Uterus (tissue), 4 donors: Measurements from ENCODE around the gene BACH2. TPM values are rescaled to one million over a fixed set of nuclear protein-coding genes. Genes with fewer than 3 reads are reported as not detected.

Source experiments
- DNase-seq, 2 donors: peaks; one replicate each; pipeline ENCODE4 v3.0.0-alpha.2; 2019 to 2020
- H3K27ac ChIP-seq, 2 donors: fragments of 200-600 bp; sonication (generic); 1 replicate in 1 of 2; 2 replicates in 1 of 2; pipeline ENCODE4 v1.5.1; 2016 to 2018
- H3K27me3 ChIP-seq, 2 donors: fragments of 200-600 bp; sonication (generic); one replicate each; pipeline ENCODE4 v1.5.1; 2018 to 2019; ENCODE audit warnings: control low read depth in 1 of 2
- H3K36me3 ChIP-seq, 2 donors: fragments of 200-600 bp; sonication (generic); one replicate each; pipeline ENCODE4 v1.5.1; 2019; ENCODE audit warnings: control low read depth in 1 of 2
- H3K4me1 ChIP-seq, 2 donors: fragments of 200-600 bp; sonication (generic); one replicate each; pipeline ENCODE4 v1.5.1; 2018 to 2019; ENCODE audit warnings: control low read depth in 1 of 2
- H3K4me3 ChIP-seq, 2 donors: fragments of 200-600 bp; sonication (generic); 1 replicate in 1 of 2; 2 replicates in 1 of 2; pipeline ENCODE4 v1.5.1; 2018 to 2019; ENCODE audit warnings: mild to moderate bottlenecking in 1 of 2
- H3K9me3 ChIP-seq, 2 donors: fragments of 200-600 bp; sonication (generic); one replicate each; pipeline ENCODE4 v1.5.1; 2019; ENCODE audit warnings: control low read depth in 1 of 2
- POLR2A ChIP-seq, 2 donors: fragments of 450-650 bp; IDR thresholded peaks; one replicate each; pipeline ENCODE4 v1.6.1; 2016; ENCODE audit warnings: antibody characterized with exemption in 2 of 2, mild to moderate bottlenecking in 1 of 2, moderate library complexity in 1 of 2
- intact Hi-C: fragments of 100-400 bp; cut with DNase I; formaldehyde crosslinking; loops from one replicate; pipeline ENCODE4 v1.15.1; 2023; ENCODE audit warnings: low total_unique reads
- total RNA-seq, 4 donors: library from RNA; depleted of rRNA in 3 of 4; stranded (reverse); fragments of >200 nt in 3 of 4; gene quantifications; one replicate each; pipeline versions ENCODE4 v1.1.0 to v1.2.4, GENCODE V29; 2014 to 2023
- TF ChIP-seq, protein P1 (sequence below), 4 experiments: fragments of 200-600 bp in 2 of 4; fragments of 450-650 bp in 2 of 4; sonication (generic) in 2 of 4; IDR thresholded peaks; one replicate each; pipeline ENCODE4 v1.5.1; 2016 to 2019; ENCODE audit warnings: antibody characterized with exemption in 4 of 4, mild to moderate bottlenecking in 2 of 4, moderate library complexity in 1 of 4
- donor health status: DM: yes; HTN: yes; CAD: no.

The BACH2 gene
- total RNA-seq, 4 donors from 2014 or later = 1.3 to 15.0 (median 9.7) TPM

- no peaks in the 10 kb centered on the region for H3K9me3 ChIP-seq
- H3K36me3 ChIP-seq = no peaks in the 10 kb centered on the region
- no peaks in the 10 kb centered on the region for H3K4me1 ChIP-seq
- intact Hi-C loops = loop anchor here (10.0 kb wide), 1 partner anchor 451 kb away; no protein-coding TSS in a partner anchor
- no peak for TF ChIP-seq POLR2A (IDR thresholded peaks at IDR 0.05)
- TF ChIP-seq, protein P1, sequence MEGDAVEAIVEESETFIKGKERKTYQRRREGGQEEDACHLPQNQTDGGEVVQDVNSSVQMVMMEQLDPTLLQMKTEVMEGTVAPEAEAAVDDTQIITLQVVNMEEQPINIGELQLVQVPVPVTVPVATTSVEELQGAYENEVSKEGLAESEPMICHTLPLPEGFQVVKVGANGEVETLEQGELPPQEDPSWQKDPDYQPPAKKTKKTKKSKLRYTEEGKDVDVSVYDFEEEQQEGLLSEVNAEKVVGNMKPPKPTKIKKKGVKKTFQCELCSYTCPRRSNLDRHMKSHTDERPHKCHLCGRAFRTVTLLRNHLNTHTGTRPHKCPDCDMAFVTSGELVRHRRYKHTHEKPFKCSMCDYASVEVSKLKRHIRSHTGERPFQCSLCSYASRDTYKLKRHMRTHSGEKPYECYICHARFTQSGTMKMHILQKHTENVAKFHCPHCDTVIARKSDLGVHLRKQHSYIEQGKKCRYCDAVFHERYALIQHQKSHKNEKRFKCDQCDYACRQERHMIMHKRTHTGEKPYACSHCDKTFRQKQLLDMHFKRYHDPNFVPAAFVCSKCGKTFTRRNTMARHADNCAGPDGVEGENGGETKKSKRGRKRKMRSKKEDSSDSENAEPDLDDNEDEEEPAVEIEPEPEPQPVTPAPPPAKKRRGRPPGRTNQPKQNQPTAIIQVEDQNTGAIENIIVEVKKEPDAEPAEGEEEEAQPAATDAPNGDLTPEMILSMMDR (IDR thresholded peaks at IDR 0.05) = no peak
- H3K27ac ChIP-seq = no peak overlapping the region
- H3K27me3 ChIP-seq = no peaks in the 10 kb centered on the region
- no peak for DNase-seq
- H3K4me3 ChIP-seq = no peak overlapping the region
Measured at GRCh38 chr6:89944181-89944755, 352.4 kb downstream of the BACH2 start.

- Histone ChIP-seq H3K36me3 (no peaks in the 10 kb centered on the region), H3K4me3 (no peak overlapping the region), H3K27me3 (no peaks in the 10 kb centered on the region), H3K27ac (no peak overlapping the region), H3K4me1 (no peaks in the 10 kb centered on the region), H3K9me3 (no peaks in the 10 kb centered on the region)
- intact Hi-C loops = loop anchor here (10.0 kb wide), 1 partner anchor 452 kb away; no protein-coding TSS in a partner anchor
- no peak for TF ChIP-seq POLR2A (IDR thresholded peaks at IDR 0.05)
- TF ChIP-seq, protein P1 (IDR thresholded peaks at IDR 0.05) = no peak
- no peak for DNase-seq
Measured at GRCh38 chr6:89942601-89943000, 354.0 kb downstream of the BACH2 start.

DNA sequence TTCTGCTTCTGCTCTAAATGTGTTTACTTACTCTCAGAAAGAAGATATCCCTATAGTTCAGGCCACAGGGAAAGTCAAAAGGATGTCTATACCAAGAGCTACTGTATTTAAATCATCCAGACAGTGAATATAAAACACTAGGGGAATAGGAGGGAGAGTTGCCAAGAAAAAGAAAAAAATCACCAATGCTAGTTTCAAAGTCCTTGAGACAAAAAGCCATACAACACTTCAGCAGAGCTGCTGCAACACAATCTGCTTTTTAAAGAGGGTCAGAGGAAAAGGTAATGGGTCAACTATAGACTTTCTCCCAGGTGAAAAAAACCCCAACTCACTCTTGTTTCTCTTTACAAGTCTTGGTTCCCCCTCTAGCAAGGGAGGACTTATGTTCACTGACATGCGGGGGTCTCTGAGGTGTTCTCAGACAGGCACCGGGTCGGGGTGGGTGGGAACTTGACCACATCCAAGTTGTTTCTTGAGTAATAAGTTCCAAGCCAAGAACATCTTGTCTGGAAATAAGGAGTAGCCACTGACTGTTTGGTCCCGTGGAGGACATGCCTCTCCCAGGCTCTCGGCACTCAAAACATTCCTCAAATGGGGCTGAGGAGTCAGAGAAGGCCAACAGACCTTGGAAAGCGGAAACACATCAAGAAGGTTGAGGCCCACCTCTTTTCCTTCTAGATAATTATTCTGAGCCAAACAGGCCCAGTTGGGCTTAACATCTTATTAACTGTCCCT lies 354.7 kb downstream of the BACH2 start:
- TF ChIP-seq POLR2A (IDR thresholded peaks at IDR 0.05) = no peak
- TF ChIP-seq, protein P1 (IDR thresholded peaks at IDR 0.05) = no peak
- H3K9me3 ChIP-seq = no peaks in the 10 kb centered on the region
- peak overlapping the region; percentile 8 to 37 for H3K27ac ChIP-seq
- no peaks in the 10 kb centered on the region for H3K36me3 ChIP-seq
- H3K4me1 ChIP-seq = no peaks in the 10 kb centered on the region
- intact Hi-C loops = loop anchor here (10.0 kb wide), 1 partner anchor 453 kb away; no protein-coding TSS in a partner anchor
- no peak overlapping the region for H3K4me3 ChIP-seq
- DNase-seq = no peak
- no peaks in the 10 kb centered on the region for H3K27me3 ChIP-seq

GRCh38 chr6:89941031-89941762 lies 355.4 kb downstream of the BACH2 start:
- Histone ChIP-seq H3K27me3 (no peaks in the 10 kb centered on the region), H3K36me3 (no peaks in the 10 kb centered on the region), H3K4me3 (no peak overlapping the region), H3K27ac (peak overlapping the region; percentile 35 to 37), H3K4me1 (no peaks in the 10 kb centered on the region), H3K9me3 (no peaks in the 10 kb centered on the region)
- TF ChIP-seq POLR2A (IDR thresholded peaks at IDR 0.05) = no peak
- TF ChIP-seq, protein P1 (IDR thresholded peaks at IDR 0.05) = no peak
- intact Hi-C loops = loop anchor here (10.0 kb wide), 1 partner anchor 454 kb away; no protein-coding TSS in a partner anchor
- peak in 1 of 2 donors; percentile 35 for DNase-seq
